ENCODE data around the gene LDHB. TPM values are rescaled to one million over a fixed set of nuclear protein-coding genes. Genes with fewer than 3 reads are reported as not detected.

LDHB gene
- total and polyA plus RNA-seq, 10 of the 15 experiments (the other 5 are each of a cell fraction or from before 2014, with no cell fraction given), result 800 to 3,692 (median 1,366) TPM

- TF ChIP-seq RB1 (IDR thresholded peaks at IDR 0.05; ENCODE audit: borderline replicate concordance), result no peak
- TF ChIP-seq JUND (IDR thresholded peaks at IDR 0.05; ENCODE audit: low read depth, low read length), result no peak
These were observed 13.1 kb downstream of the LDHB start (continued) for GRCh38 chr12:21644516-21644915.

- FAIRE-seq (no peak), DNase-seq (ENCODE audit: low read depth, low spot score) (no peak), ATAC-seq (no peak)
- RAD21 ChIA-PET (ENCODE audit: unreplicated experiment), result interaction anchor here (1.0 to 1.5 kb wide), 2 partner anchors 11 to 37 kb away, joined by 3 to 5 read pairs; no protein-coding TSS in a partner anchor
- Histone ChIP-seq H3K4me3 (no peak overlapping the region), H3K4me2 (ENCODE audit: control insufficient read depth, insufficient read depth) (no peak overlapping the region), H2AFZ (ENCODE audit: control insufficient read depth, low read depth, low read length) (no peak overlapping the region), H3K27me3 (replicated peaks in 1 of 2; ENCODE audit: control insufficient read depth in 2 of 2, insufficient read depth in 2 of 2, low read length in 1 of 2) (no peaks in the 10 kb centered on the region), H3K9ac (ENCODE audit: control insufficient read depth, insufficient read depth, low read length) (no peak overlapping the region), H4K20me1 (ENCODE audit: control insufficient read depth, insufficient read depth) (no peaks in the 10 kb centered on the region), H3K27ac (ENCODE audit: control insufficient read depth, insufficient read depth) (no peak overlapping the region), H3K4me1 (ENCODE audit: control insufficient read depth, insufficient read depth, low read length) (no peaks in the 10 kb centered on the region), H3K79me2 (ENCODE audit: control insufficient read depth, insufficient read depth, low read length) (peaks cover 4% of the 10 kb centered on the region), H3K9me3 (replicated peaks; ENCODE audit: control insufficient read depth, insufficient read depth, low read length) (no peaks in the 10 kb centered on the region), H3K36me3 (ENCODE audit: control insufficient read depth in 2 of 2, insufficient read depth in 2 of 2, low read length in 1 of 2) (peaks cover 2 to 28% of the 10 kb centered on the region in 2 experiments)
- TF ChIP-seq FOXM1 (IDR thresholded peaks at IDR 0.05; ENCODE audit: low read depth, low read length) (no peak), ZBTB40 (IDR thresholded peaks at IDR 0.05; ENCODE audit: borderline replicate concordance) (no peak), SMAD5 (IDR thresholded peaks at IDR 0.05; ENCODE audit: low read depth) (no peak), NFXL1 (IDR thresholded peaks at IDR 0.05; ENCODE audit: borderline replicate concordance) (no peak), MEF2A (IDR thresholded peaks at IDR 0.05; ENCODE audit: insufficient read depth, low read depth, low read length) (no peak), SUZ12 (IDR thresholded peaks at IDR 0.05; ENCODE audit: unreplicated experiment) (no peak), RAD51 (IDR thresholded peaks at IDR 0.05) (no peak), ZZZ3 (IDR thresholded peaks at IDR 0.05; ENCODE audit: control insufficient read depth, insufficient read length, low read depth) (no peak), ATF3 (IDR thresholded peaks at IDR 0.05; ENCODE audit: borderline replicate concordance, extremely low read depth, low read depth, low read length) (no peak), ZBTB33 (IDR thresholded peaks at IDR 0.05) (no peak), ZNF217 (IDR thresholded peaks at IDR 0.05) (no peak)
- in situ Hi-C loops (cut with MboI) (no loop called here), intact Hi-C loops (cut with micrococcal nuclease; ENCODE audit: unreplicated experiment) (loop anchor here (2.0 kb wide), 1 partner anchor 13 kb away; the partner anchor contains the start of gene LDHB)
- WGBS (ENCODE audit: insufficient coverage, insufficient replicate concordance, low lambda C conversion rate, missing lambda C conversion rate), result 80% methylated on average over 3 of the region's 3 CpGs
- POLR2A ChIA-PET, result no interaction called here
- SMC1A ChIA-PET (ENCODE audit: uncharacterized antibody, unreplicated experiment), result interaction anchor here (2.1 to 3.0 kb wide), 2 partner anchors 9 to 14 kb away, joined by 6 to 19 read pairs; partner anchors contain the start of gene LDHB
- CTCF ChIA-PET, result interaction anchor here (1.2 kb wide), 1 partner anchor 8 kb away, joined by 3 read pairs; no protein-coding TSS in a partner anchor
- no TSS peak for BruUV-seq (replicated peaks)
These were observed 13.9 kb downstream of the LDHB start for GRCh38 chr12:21643758-21644157.
